Stomach (tissue), 9 donors: ENCODE measurements around the gene C14orf180. TPM values are rescaled to one million over a fixed set of nuclear protein-coding genes. Genes with fewer than 3 reads are reported as not detected.

ENCODE experiments used
- DNase-seq, 2 donors: peaks; one replicate each; pipeline versions ENCODE4 v3.0.0 to v3.0.0-alpha.2; 2013 to 2019
- H3K27ac ChIP-seq, 5 donors: fragments of 200-600 bp in 4 of 5; sonication (generic) in 4 of 5; one replicate each; pipeline ENCODE4 v1.5.1; 2013 to 2019; ENCODE audit warnings: mild to moderate bottlenecking in 1 of 5, moderate library complexity in 1 of 5
- H3K27me3 ChIP-seq, 3 donors: fragments of 200-600 bp; sonication (generic); one replicate each; pipeline ENCODE4 v1.5.1; 2017 to 2019; ENCODE audit warnings: mixed run types in 1 of 3
- H3K36me3 ChIP-seq, 4 donors: fragments of 200-600 bp; sonication (generic); 1 replicate in 3 of 4; 2 replicates in 1 of 4; pipeline ENCODE4 v1.5.1; 2016 to 2019
- H3K4me1 ChIP-seq, 4 donors: fragments of 200-600 bp; sonication (generic); one replicate each; pipeline ENCODE4 v1.5.1; 2016 to 2019
- H3K4me3 ChIP-seq, 4 donors: fragments of 200-600 bp; sonication (generic) in 3 of 4; one replicate each; pipeline ENCODE4 v1.5.1; 2016 to 2019; ENCODE audit warnings: mild to moderate bottlenecking in 1 of 4
- H3K9me3 ChIP-seq, 4 donors: fragments of 200-600 bp; sonication (generic); one replicate each; pipeline ENCODE4 v1.5.1; 2016 to 2019
- EP300 ChIP-seq: sonication (generic); formaldehyde crosslinking; IDR thresholded peaks from one replicate; pipeline ENCODE4 v1.6.1; 2017; ENCODE audit warnings: antibody characterized with exemption
- POLR2A ChIP-seq, 4 donors: fragments of 450-650 bp; IDR thresholded peaks; one replicate each; pipeline ENCODE4 v1.6.1; 2016; ENCODE audit warnings: antibody characterized with exemption in 4 of 4, control low read depth in 2 of 4, mild to moderate bottlenecking in 1 of 4, moderate library complexity in 1 of 4
- POLR2AphosphoS5 ChIP-seq, 3 donors: sonication (generic); formaldehyde crosslinking; IDR thresholded peaks; one replicate each; pipeline ENCODE4 v1.6.1; 2016; ENCODE audit warnings: antibody characterized with exemption in 3 of 3
- WGBS, 5 donors: extraction: QIAGEN DNeasy Blood & Tissue Kit in 3 of 5; methylation state at CpG; one replicate each; pipeline versions ENCODE4 v1.1.5 to v1.1.7; 2013 to 2018; 5-methylcytosine and 5-hydroxymethylcytosine counted together
- intact Hi-C: fragments of 100-400 bp; cut with DNase I; formaldehyde crosslinking; loops from one replicate; pipeline ENCODE4 v1.15.1; 2023; ENCODE audit warnings: low total_unique reads
- polyA plus RNA-seq, 3 donors: library from polyadenylated mRNA; stranded (reverse); fragments of 200-250 nt; gene quantifications; one replicate each; pipeline ENCODE4 v1.2.3, GENCODE V29; 2013
- total RNA-seq, 5 donors: library from RNA; depleted of rRNA; stranded (reverse); fragments of >200 nt; gene quantifications; one replicate each; pipeline versions ENCODE4 v1.1.0 to v1.2.3, GENCODE V29; 2014 to 2016
- TF ChIP-seq, protein P1 (sequence below), 7 experiments: fragments of 450-650 bp in 4 of 7; fragments of 200-600 bp in 3 of 7; sonication (generic) in 3 of 7; IDR thresholded peaks; one replicate each; pipeline ENCODE4 v1.5.1; 2016 to 2019; ENCODE audit warnings: antibody characterized with exemption in 7 of 7, control low read depth in 2 of 7, mild to moderate bottlenecking in 1 of 7
- donor health status: healthy with polysubstance abuse.
- donor health status: Bipolar disorder and iron deficiency.
- donor health status: healthy.

The C14orf180 gene
- total and polyA plus RNA-seq, 8 donors = 0.31 to 3.8 (median 0.45) TPM; not detected in 1

DNA sequence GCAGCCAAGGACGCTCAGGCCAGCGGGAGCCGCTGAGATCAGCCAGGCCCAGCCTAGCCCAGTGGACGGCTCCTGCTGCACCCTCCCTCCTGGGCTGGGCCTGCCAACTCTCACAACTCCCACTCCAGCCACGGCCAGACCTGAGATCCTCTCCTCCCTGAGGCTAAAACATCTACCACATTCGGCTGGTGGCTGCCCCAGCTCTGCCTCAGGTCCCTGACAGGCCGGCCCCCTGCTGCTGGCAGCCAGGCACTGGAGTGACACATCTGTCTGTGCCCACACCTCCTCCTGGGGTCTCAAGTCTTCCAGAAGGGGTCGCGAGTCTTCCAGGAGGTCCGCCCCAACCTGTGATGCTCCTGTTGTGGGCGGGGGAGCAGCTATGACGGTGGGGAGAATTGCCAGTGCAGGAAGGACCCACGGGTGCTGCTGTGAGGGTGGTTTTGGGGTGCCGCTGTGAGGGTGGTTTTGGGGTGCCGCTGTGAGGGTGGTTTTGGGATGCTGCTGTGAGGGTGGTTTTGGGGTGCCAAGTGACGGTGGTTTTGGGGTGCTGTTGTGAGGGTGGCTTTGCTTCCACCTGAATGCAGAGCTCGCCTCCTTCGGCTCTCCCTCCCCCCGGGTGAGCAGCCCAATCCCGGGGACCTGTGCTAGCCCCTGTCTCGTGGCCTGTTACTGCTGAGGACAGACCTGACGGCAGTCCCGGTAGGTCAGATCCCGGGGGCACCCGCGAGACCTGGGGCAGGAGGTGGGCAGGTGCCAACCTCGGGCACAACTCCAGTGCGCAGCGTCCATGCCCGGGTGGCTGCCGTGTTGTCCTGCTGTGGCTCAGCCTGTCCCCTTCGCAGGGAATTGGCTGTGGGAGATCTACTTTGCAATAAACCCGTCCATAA is 27.5 kb upstream of the C14orf180 start:
- Histone ChIP-seq H3K4me3 (no peak overlapping the region), H3K27me3 (peaks cover 0 to 90% (median 12%) of the 10 kb centered on the region in 3 donors), H3K27ac (no peak overlapping the region), H3K4me1 (no peaks in the 10 kb centered on the region), H3K9me3 (no peaks in the 10 kb centered on the region), H3K36me3 (no peaks in the 10 kb centered on the region)
- TF ChIP-seq EP300 (no peak), POLR2A (IDR thresholded peaks at IDR 0.05) (no peak), POLR2AphosphoS5 (IDR thresholded peaks at IDR 0.05) (no peak)
- TF ChIP-seq, protein P1, sequence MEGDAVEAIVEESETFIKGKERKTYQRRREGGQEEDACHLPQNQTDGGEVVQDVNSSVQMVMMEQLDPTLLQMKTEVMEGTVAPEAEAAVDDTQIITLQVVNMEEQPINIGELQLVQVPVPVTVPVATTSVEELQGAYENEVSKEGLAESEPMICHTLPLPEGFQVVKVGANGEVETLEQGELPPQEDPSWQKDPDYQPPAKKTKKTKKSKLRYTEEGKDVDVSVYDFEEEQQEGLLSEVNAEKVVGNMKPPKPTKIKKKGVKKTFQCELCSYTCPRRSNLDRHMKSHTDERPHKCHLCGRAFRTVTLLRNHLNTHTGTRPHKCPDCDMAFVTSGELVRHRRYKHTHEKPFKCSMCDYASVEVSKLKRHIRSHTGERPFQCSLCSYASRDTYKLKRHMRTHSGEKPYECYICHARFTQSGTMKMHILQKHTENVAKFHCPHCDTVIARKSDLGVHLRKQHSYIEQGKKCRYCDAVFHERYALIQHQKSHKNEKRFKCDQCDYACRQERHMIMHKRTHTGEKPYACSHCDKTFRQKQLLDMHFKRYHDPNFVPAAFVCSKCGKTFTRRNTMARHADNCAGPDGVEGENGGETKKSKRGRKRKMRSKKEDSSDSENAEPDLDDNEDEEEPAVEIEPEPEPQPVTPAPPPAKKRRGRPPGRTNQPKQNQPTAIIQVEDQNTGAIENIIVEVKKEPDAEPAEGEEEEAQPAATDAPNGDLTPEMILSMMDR (IDR thresholded peaks at IDR 0.05) = no peak
- intact Hi-C loops = no loop called here
- 81 to 83% (median 83%) methylated on average over 13 to 33 of the region's 33 CpGs for WGBS, 5 donors
- DNase-seq = peak in 1 of 2 donors; percentile 5

DNA sequence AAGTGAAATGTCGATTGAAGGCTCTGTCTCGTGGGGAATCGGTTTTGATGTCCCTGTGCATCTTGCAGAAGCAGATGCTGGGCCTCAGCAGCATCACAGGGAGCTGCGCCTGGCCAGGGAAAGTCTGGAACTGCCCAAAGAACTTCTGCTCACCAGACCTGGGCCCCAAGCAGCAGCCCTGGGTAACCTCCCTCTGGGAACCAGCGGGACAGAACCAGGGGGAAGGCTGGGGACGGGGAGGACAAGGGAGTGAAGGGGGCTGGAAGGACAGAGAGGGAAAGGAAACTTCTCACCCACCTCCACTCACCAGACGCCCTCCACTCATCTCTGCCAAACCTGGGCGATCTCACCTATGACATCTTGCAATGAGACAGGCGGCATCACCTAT is 26.8 kb upstream of the C14orf180 start:
- H3K27me3 ChIP-seq = peaks cover 0 to 89% (median 8%) of the 10 kb centered on the region in 3 donors
- H3K27ac ChIP-seq = no peak overlapping the region
- no peak for DNase-seq
- no peaks in the 10 kb centered on the region for H3K36me3 ChIP-seq
- intact Hi-C loops = no loop called here
- no peak overlapping the region for H3K4me3 ChIP-seq
- H3K4me1 ChIP-seq = no peaks in the 10 kb centered on the region
- WGBS, 5 donors = 76 to 87% (median 81%) methylated on average over 8 to 9 of the region's 9 CpGs
- TF ChIP-seq POLR2A (IDR thresholded peaks at IDR 0.05) (no peak), EP300 (no peak), POLR2AphosphoS5 (IDR thresholded peaks at IDR 0.05) (no peak)
- TF ChIP-seq, protein P1 (IDR thresholded peaks at IDR 0.05) = no peak
- no peaks in the 10 kb centered on the region for H3K9me3 ChIP-seq

DNA sequence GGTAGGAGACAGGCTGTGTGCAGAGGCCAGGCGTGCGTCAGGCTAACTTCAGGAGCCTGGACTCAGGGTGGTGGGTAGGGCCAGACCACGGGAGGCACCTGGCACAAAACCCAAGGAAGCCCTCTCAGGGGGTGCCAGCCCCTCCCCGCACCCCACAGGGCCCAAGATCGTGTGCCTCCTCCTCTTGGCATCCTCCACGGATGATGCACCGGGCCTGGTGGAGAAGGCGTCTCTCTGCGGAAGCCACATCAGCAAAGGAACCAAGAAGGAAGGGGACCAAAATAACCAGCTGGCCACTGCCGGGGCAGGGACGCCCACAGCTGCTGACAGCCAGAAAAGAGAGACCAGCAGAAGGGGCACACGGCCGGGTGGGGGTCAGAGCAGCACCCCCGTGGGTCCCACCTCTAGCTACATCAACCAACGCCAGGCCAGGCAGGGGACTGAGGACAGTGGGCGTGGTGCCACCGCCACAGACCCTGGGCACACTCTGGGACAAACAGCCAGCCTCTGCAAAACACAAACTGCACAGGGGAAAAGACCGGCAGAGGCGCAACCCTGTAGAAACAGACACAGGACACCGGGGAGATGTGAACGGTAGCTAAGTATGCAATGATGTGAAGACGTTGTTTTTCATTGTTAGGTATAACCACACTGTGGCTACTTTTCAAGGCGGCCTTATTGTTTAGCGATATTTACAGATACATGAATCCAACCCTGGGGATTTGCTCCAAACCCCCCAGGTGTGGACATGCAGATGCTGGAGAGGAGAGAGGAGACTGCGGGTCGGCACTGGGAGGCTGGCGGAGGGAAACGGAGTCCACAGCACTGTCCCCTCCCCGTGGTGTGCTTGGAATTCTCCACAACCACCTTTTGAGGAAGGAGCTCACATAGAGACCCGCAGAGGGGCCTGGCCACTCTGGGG is 26.1 kb upstream of the C14orf180 start:
- no peaks in the 10 kb centered on the region for H3K4me1 ChIP-seq
- intact Hi-C loops = no loop called here
- H3K4me3 ChIP-seq = no peak overlapping the region
- TF ChIP-seq, protein P1 (IDR thresholded peaks at IDR 0.05) = no peak
- no peak for TF ChIP-seq EP300
- no peak for TF ChIP-seq POLR2AphosphoS5 (IDR thresholded peaks at IDR 0.05)
- TF ChIP-seq POLR2A (IDR thresholded peaks at IDR 0.05) = no peak
- 72 to 82% (median 80%) methylated on average over 23 to 30 of the region's 30 CpGs for WGBS, 5 donors
- H3K36me3 ChIP-seq = no peaks in the 10 kb centered on the region
- H3K9me3 ChIP-seq = no peaks in the 10 kb centered on the region
- H3K27me3 ChIP-seq = peaks cover 0 to 82% (median 5%) of the 10 kb centered on the region in 3 donors
- H3K27ac ChIP-seq = no peak overlapping the region
- no peak for DNase-seq

DNA sequence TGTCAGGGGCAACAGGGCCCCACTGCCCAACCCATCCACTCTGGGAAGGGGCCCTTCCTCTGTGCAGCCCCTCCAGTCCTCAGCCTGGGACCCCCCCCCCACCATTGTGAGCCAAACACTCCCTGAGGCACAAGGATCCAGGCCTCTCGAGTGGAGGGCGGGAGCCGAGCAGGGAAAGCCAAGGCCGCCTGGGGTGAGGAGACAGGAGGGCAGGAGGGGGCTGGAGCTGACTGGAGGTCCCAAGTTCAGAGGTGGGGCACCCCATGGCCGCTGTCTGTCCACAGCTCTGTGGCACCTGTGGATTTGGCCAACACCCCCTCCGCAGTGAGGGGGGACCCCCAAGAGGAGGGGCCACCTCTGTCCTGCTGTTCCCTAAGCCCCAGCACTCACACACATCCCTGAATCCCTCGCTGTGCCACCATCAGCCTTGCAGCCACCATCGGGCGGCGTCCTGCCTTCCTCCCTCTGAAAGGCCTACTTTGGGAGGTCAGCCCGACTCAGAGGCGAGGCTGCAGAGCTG is 25.4 kb upstream of the C14orf180 start:
- H3K4me3 ChIP-seq = no peak overlapping the region
- TF ChIP-seq POLR2A (IDR thresholded peaks at IDR 0.05) = no peak
- no peak for TF ChIP-seq POLR2AphosphoS5 (IDR thresholded peaks at IDR 0.05)
- TF ChIP-seq, protein P1 (IDR thresholded peaks at IDR 0.05) = no peak
- TF ChIP-seq EP300 = no peak
- no peaks in the 10 kb centered on the region for H3K9me3 ChIP-seq
- H3K36me3 ChIP-seq = no peaks in the 10 kb centered on the region
- no peak for DNase-seq
- H3K27me3 ChIP-seq = peaks cover 0 to 78% (median 5%) of the 10 kb centered on the region in 3 donors
- no peak overlapping the region for H3K27ac ChIP-seq
- intact Hi-C loops = no loop called here
- WGBS, 5 donors = 68 to 82% (median 76%) methylated on average over 9 to 12 of the region's 12 CpGs
- H3K4me1 ChIP-seq = no peaks in the 10 kb centered on the region
